Lower leg skin (tissue), 4 donors: Measurements from ENCODE around the gene NCF4. TPM values are rescaled to one million over a fixed set of nuclear protein-coding genes. Genes with fewer than 3 reads are reported as not detected.
A peak's percentile ranks its signal among the peaks of the same experiment; 100 is the strongest.

Source experiments
- DNase-seq, 2 donors: peaks; one replicate each; pipeline ENCODE4 v3.0.0-alpha.2; 2019; ENCODE audit warnings: low spot score in 2 of 2
- H3K4me3 ChIP-seq: fragments of 200-600 bp; sonication (generic); 2 replicates; pipeline ENCODE4 v1.5.1; 2017; ENCODE audit warnings: mild to moderate bottlenecking, low read depth; ENCODE audit not compliant: poor library complexity, severe bottlenecking
- CTCF ChIP-seq, 3 donors: fragments of 450-650 bp; IDR thresholded peaks; one replicate each; pipeline ENCODE4 v1.5.1; 2016; ENCODE audit warnings: antibody characterized with exemption in 3 of 3, mild to moderate bottlenecking in 3 of 3, moderate library complexity in 2 of 3
- POLR2A ChIP-seq, 2 donors: fragments of 450-650 bp; IDR thresholded peaks; one replicate each; pipeline ENCODE4 v1.6.1; 2016 to 2017; ENCODE audit warnings: antibody characterized with exemption in 2 of 2, mild to moderate bottlenecking in 1 of 2, moderate library complexity in 1 of 2
- WGBS, 2 donors: methylation state at CpG; one replicate each; pipeline ENCODE4 v1.1.5; 2018; 5-methylcytosine and 5-hydroxymethylcytosine counted together
- intact Hi-C: fragments of 100-400 bp; cut with DNase I; formaldehyde crosslinking; loops from one replicate; pipeline ENCODE4 v1.15.0; 2023; ENCODE audit warnings: low total_unique reads
- total RNA-seq, 4 donors: library from RNA; depleted of rRNA; stranded (reverse); fragments of >200 nt; gene quantifications; one replicate each; pipeline ENCODE4 v1.1.0, GENCODE V29; 2016

Gene NCF4
- total RNA-seq, 4 donors from 2014 or later: 2.6 to 6.4 (median 5.4) TPM

- TF ChIP-seq CTCF (IDR thresholded peaks at IDR 0.05) (no peak), POLR2A (IDR thresholded peaks at IDR 0.05) (no peak)
- DNase-seq: no peak
- WGBS, 2 donors: 58 to 65% methylated on average over 17 of the region's 17 CpGs
- no peak overlapping the region for H3K4me3 ChIP-seq
- intact Hi-C loops: no loop called here
Measured at GRCh38 chr22:36823186-36823839, 37.5 kb upstream of the NCF4 start.

- TF ChIP-seq POLR2A (IDR thresholded peaks at IDR 0.05): no peak
- TF ChIP-seq CTCF (IDR thresholded peaks at IDR 0.05): peak in 1 of 3 donors; percentile 32
- intact Hi-C loops: no loop called here
- no peak for DNase-seq
- H3K4me3 ChIP-seq: no peak overlapping the region
- WGBS, 2 donors: 89 to 90% methylated on average over 2 of the region's 2 CpGs
Measured at GRCh38 chr22:36824655-36825054, 36.2 kb upstream of the NCF4 start.

- 77 to 85% methylated on average over 6 of the region's 6 CpGs for WGBS, 2 donors
- intact Hi-C loops: no loop called here
- no peak overlapping the region for H3K4me3 ChIP-seq
- no peak for DNase-seq
- TF ChIP-seq POLR2A (IDR thresholded peaks at IDR 0.05) (no peak), CTCF (IDR thresholded peaks at IDR 0.05) (no peak)
Measured at GRCh38 chr22:36826262-36826661, 34.5 kb upstream of the NCF4 start.

- no peak for TF ChIP-seq CTCF (IDR thresholded peaks at IDR 0.05)
- no peak for TF ChIP-seq POLR2A (IDR thresholded peaks at IDR 0.05)
- intact Hi-C loops: no loop called here
- no peak for DNase-seq
- WGBS, 2 donors: 50 to 64% methylated on average over 3 of the region's 3 CpGs
- no peak overlapping the region for H3K4me3 ChIP-seq
Measured at GRCh38 chr22:36828815-36829214, 32.0 kb upstream of the NCF4 start.

- H3K4me3 ChIP-seq: no peak overlapping the region
- intact Hi-C loops: no loop called here
- 78 to 81% methylated on average over 5 of the region's 5 CpGs for WGBS, 2 donors
- DNase-seq: no peak
- TF ChIP-seq CTCF (IDR thresholded peaks at IDR 0.05) (no peak), POLR2A (IDR thresholded peaks at IDR 0.05) (no peak)
Measured at GRCh38 chr22:36829370-36830002, 31.3 kb upstream of the NCF4 start.
